GM12875 (cell line): ENCODE data around the gene MEGF6.
"Not testable (repeated sequence)": the region's sequence is repeated elsewhere in the genome, so short reads cannot be mapped to it uniquely, and the experiment has no call there.

Experiments used
- H3K4me3 ChIP-seq: one replicate; pipeline ENCODE4 v1.5.1; 2011; ENCODE audit warnings: low read depth, low read length, control low read depth
- TF ChIP-seq, protein P1 (sequence below): IDR thresholded peaks from 2 replicates; pipeline ENCODE4 v1.5.1; 2011; ENCODE audit warnings: low read depth, mild to moderate bottlenecking, control low read depth, inconsistent platforms, low read length, moderate library complexity, borderline replicate concordance; ENCODE audit not compliant: insufficient read depth

The MEGF6 gene

DNA sequence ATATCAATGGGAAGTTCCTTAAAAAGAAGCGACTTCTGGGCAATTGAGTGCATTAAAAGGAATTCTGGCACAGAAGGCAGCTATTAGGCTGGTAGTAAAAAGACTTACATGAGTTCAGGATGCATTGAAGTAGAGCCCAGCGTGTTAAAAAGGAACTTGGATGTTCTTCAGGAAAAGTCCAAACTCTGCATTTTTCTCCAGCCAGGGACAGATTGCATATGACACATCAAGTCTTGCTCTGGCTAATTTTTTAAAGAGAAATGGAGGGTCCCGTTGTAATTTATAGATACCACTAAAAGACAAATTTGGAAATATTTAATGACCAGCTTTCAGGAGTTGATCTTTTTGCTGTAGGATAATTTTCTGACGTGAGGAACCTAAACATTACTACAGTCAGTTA lies 14.7 kb upstream of the MEGF6 start:
- no peak overlapping the region for H3K4me3 ChIP-seq
- TF ChIP-seq, protein P1, sequence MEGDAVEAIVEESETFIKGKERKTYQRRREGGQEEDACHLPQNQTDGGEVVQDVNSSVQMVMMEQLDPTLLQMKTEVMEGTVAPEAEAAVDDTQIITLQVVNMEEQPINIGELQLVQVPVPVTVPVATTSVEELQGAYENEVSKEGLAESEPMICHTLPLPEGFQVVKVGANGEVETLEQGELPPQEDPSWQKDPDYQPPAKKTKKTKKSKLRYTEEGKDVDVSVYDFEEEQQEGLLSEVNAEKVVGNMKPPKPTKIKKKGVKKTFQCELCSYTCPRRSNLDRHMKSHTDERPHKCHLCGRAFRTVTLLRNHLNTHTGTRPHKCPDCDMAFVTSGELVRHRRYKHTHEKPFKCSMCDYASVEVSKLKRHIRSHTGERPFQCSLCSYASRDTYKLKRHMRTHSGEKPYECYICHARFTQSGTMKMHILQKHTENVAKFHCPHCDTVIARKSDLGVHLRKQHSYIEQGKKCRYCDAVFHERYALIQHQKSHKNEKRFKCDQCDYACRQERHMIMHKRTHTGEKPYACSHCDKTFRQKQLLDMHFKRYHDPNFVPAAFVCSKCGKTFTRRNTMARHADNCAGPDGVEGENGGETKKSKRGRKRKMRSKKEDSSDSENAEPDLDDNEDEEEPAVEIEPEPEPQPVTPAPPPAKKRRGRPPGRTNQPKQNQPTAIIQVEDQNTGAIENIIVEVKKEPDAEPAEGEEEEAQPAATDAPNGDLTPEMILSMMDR: no peak

DNA sequence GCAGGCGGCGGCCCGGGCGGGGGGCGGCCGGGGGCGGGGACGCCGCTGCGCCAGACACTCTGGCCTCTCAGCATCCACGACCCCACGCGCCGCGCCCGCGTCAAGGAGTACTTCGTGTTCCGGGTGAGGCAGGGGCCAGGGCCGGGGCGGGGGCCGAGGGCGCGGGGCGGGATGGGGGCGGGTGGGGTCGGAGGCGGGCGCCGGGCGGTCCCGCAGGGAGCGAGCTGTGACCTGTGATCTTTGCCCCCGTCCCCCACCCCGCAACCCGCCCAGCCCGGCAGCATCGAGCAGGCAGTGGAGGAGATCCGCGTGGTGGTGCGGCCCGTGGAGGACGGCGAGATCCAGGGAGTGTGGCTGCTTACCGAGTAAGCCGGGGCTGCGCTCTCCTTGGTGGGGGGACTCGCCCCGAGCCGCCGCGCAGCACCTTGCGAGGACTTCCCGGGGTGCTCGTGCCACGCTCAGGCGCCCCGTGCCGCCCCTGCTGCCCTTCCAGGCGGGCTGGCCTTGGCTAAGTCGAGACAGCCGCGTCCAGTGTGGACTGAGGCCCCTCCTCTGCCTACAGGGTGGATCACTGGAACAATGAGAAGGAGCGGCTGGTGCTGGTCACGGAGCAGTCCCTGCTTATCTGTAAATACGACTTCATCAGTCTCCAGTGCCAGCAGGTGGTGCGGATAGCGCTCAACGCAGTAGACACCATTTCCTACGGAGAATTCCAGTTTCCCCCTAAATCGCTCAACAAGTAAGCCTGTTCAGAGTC lies 14.0 kb upstream of the MEGF6 start:
- TF ChIP-seq, protein P1: no peak

DNA sequence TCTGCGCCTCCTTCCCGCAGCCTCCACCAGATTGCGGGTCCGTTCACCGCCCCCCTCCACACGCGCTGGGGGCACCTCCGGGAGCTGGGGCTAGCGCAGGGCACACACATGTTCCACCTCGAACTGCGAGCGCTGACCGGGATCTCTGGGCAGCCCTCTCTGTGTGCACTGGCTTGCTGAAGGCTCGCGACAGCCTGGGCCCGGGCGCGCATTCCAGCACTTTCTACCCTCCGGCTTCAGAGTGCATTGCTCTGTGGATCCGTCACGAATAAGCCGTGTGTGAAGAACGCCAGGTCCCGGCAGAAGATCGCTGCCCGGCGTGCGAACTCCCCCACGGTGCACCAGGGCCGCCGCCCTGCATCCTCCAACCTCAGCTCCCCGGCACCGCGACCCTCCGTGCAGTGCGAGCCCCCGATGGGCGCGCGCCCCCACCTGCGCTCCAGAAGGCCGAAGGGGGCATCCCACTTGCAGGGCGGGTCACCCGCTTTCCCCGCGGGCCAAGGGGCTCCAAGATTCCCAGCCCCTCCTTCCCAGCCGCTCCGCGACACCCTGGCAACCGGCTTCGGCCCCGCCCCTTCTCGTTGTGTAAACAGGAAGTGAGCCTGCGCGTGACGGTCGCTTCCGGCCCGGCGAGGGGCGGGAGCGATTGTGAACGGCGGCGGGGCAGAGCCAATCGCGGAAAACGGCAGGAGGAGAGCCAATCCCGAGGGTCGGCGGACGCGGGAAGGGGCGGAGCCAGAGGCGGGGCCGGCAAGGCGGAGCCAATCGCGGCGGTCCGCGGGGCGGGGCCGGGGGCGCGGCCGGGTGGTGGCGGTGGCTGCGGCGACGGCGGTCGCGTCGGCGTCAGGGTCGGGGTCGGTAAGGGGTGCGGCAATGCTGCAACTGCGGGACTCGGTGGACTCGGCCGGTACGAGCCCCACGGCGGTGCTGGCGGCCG lies 13.2 kb upstream of the MEGF6 start, which contains the start of gene TPRG1L:
Gene TPRG1L, plus strand, starts transcription at position 816 of the 937 bp plus-strand sequence. Its CDS starts 58 bp downstream, at position 874.
- TF ChIP-seq, protein P1: no peak
- peak within 1 kb of the TSS; percentile 86 for H3K4me3 ChIP-seq

More for the DNA sequence above, 14.0 kb upstream of the MEGF6 start:
- peak overlapping the region; percentile 54 for H3K4me3 ChIP-seq

DNA sequence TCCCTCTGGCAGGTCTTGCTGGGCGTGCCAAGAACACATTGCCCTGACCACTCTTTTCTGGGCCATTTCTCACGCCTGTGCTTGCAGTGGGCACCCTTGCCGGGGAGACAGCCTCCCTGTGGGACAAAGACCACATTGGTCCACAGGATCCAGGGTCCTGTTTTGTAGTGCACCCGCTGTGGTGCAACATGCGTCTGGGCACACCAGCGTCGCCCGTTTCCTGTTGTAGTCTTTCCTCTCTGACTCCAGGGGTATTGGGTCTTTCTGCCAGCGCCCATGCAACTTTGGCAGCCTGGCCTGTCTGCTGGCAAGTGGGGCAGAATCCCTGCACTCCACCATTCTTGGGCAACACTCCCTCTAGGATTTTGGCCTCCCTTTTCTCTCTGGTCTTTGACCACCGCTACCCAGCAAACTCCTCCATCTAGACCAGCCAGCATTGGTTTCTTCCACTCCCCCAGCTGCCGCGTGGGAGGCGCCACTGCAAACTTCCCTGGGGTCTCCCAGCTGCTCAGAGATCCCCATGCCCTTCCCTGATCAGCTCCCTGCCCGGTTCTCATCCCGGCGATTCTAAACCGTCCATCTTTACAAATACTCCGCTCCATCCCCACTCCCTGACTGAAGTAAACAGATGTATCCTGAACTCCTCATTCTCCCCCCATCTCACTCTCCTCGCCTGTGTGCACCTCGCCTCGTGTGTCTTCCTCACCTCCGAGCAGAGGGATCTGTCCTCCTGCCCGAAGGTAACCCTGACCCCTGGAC lies 12.3 kb upstream of the MEGF6 start:
- TF ChIP-seq, protein P1: no peak
- peak overlapping the region; percentile 86 for H3K4me3 ChIP-seq

DNA sequence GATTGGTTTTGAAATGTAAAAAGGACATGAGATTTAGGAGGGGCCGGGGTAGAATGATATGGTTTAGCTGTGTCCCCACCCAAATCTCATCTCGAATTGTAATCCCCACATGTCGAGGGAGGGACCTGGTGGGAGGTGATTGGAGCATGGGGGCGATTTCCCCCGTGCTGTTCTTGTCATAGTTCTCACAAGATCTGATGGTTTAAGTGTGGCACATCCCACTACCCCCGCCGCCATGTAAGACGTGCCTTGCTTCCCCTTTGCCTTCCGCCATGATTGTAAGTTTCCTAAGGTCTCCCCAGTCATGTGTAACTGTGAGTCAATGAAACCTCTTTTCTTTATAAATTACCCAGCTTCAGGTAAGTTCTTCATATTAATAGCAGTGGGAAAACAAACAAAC lies 10.8 kb upstream of the MEGF6 start:
- H3K4me3 ChIP-seq: not testable (repeated sequence)

DNA sequence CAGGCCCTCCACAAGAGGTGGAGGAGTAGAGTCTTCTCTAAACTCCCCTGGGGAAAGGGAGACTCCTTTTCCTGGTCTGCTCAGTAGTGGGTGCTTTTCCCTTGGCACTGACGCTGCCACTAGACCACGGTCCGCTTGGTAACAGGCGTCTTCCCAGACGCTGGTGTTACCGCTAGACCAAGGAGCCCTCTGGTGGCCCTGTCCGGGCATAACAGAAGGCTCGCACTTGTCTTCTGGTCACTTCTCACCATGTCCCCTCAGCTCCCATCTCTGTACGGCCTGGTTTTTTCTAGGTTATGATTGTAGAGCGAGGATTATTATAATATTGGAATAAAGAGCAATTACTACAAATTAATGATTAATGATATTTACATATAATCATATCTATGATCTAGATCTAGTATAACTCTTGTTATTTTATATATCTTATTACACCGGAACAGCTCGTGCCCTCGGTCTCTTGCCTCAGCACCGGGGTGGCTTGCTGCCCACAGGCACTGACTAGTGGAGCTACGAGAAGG lies 9.9 kb upstream of the MEGF6 start:
- TF ChIP-seq, protein P1: peak; percentile 40; the same call in 1 of the 2 replicates
- H3K4me3 ChIP-seq: not testable (repeated sequence)

DNA sequence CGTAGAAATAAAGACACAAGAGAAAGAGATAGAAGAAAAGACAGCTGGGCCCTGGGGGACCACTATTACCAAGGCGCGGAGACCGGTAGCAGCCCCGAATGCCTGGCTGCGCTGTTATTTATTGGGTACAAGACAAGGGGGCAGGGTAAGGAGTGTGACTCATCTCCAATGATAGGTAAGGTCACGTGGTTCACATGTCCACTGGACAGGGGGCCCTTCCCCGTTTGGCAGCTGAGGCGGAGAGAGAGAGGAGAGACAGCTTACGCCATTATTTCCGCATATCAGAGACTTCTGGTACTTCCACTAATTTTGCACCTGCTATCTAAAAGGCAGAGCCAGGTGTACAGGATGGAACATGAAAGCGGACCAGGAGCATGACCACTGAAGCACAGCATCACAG lies 9.4 kb upstream of the MEGF6 start:
- TF ChIP-seq, protein P1: no peak
- H3K4me3 ChIP-seq: no peak overlapping the region
